GM18526 (cell line): ENCODE data around the gene SNX9.

Source experiments
- POLR2A ChIP-seq: IDR thresholded peaks from 3 replicates; pipeline ENCODE4 v1.6.1; 2011; ENCODE audit not compliant: insufficient read length; ENCODE audit errors: extremely low read depth

SNX9 gene

DNA sequence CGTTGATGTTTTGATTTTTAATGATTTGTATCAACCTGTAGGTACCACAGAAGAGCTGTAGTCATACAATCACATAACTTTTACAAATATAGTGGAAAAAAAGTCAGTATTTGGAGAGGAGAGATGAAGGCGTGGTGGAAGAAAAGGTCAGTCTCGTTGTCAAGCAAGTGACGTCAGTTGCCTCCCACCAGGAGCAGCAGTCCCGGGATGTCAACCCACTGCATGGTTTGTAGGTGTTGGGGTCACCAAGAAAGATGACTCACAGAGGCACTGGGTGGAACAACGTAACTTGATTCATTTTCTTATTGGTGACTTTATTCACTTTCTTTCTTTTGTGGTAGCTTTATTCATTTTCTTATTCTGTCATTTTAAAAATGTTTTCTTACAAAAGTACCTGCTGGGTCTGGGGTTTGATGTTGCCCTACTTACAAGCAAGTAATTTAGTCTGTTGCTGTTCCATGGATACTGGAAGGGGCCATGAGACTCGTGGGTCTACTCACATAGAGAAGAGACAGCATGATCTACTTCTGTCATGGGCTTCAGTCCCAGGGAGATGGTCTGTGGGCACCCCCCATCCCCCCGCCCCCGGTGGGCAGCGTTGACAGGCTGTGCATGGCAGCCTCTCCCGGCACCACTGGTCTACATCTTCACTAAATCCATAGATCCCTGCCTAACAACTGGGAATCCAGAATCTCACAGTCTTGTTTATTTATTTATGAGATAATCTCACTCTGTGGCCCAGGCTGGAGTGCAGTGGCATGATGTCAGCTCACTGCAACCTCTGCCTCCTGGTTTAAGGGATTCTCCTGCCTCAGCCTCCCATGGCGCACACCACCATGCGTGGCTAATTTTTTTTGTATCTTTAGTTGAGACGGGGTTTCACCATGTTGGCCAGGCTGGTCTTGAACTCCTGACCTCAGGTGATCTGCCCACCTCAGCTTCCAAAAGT lies 122.2 kb downstream of the SNX9 start:
- TF ChIP-seq POLR2A = no peak

DNA sequence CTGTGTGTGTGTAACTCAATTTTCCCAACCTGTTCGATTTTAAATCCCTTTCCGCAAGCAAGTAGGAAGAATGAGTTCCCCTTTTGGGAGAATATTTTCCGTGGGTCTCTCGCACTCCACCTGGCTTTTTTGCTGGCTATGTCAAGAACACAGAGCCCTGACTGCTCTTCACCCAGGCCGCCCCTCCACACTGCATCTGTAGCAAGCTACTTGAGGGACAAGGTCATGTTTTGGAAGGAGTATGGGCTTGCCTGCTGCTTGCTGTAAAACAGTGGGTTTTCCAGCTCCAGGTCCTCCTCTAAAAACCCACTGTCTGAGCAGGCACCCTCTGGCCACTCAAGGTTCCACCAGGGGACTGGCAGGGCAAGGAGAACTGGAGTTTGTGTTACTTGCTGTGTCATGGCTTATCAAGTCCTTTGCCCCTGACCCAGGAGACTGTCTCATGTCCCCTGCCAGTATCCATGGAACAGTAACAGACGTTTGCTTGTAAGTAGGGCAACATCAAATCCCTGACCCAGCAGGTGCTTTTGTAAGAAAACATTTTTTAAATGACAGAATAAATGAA lies 123.1 kb downstream of the SNX9 start:
- TF ChIP-seq POLR2A = no peak

DNA sequence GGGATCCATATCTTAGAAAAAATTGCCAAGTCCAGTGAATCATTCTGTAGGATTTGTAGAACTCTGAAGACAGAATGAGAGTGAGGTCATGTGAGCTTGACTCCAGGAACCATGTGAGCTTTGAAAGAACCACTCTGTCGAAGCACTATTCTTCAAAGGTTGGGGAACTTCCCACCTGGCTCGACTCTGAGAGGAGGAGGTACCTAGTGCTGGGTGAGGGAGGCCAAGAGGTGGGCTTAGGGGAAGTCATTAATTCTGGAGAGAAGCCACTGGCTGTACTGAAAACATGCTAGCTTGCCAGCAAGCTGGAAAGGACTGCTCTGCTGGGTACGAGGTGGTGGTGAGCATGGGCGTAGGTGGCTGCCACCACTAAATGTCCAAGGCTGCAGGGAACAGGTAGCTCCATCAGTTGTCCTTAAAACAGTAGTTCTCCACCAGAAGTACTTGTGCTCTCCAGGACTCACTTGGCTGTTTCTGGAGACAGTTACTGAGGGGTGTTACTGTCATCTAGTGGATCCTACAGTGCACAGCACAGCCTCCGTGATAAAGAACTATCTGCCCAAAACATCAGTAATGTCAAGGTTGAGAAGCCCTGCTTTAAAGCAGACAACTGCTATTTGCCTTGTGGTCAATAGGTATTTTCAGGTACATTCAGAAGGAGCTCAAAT lies 124.0 kb downstream of the SNX9 start:
- no peak for TF ChIP-seq POLR2A

DNA sequence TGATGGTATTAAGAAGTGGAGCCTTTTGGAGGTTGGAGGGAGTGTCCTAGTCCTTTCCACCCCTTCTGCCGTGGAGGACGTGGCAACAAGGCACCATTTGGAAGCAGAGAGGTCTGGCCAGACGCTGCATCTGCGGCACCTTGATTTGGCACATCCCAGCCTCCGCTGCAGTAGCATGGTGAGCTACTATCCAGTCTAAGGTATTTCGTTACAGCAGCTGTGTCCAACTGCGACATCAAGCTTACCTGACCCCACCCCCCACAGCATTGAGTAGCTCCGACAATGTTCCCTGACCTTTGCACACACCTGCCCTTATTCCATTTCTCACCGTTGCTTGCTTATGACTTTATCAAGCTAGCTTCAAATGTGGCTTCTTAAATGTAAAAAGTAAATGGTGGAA lies 128.8 kb downstream of the SNX9 start:
- TF ChIP-seq POLR2A = no peak

DNA sequence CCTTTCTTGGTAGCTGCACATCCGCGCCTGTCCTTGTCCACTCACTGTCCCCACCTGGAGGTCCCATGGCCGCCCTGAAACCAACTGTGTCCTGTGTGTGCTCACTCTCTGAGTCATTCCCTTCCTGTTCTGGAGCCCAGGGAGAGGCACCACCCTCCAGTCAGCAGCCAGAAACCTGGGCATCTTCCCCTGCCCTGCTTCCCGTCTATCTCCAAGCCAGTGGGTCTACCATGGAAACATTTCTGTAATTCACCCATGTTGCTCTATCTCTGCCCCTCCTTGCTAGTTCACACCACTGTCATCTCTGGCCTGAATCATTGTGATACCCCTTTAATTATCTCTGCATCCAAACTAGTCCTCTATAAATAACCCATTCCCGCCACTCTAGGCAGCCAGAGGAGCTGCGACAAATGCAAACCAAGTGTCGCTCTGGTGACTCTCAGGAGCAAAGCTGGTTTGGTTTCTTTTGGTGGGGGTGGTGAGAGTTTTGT lies 129.9 kb downstream of the SNX9 start:
- TF ChIP-seq POLR2A = no peak

DNA sequence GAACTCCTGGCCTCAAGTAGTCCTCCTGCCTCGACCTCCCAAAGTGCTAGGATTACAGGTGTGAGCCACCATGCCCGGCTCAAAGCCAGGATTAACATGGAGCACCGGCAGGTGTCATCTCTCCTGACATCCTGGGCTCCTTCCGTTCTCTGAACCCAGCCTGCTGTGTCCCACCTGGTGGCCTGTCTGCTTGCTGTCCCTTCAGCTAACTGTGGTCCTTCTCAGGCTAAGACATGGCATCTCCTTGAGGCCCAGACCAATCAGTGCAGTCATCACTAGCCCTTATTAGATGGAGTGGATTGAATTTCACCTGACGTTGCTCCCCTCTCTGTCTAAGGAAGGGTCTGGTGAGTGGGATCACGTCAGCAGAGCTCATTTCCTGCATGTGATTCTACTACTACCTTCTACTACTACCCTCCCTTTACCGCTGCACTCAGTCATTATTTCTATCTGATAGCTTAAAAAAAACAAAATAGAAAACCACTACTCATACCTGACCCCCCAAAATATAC lies 130.6 kb downstream of the SNX9 start:
- TF ChIP-seq POLR2A = no peak

DNA sequence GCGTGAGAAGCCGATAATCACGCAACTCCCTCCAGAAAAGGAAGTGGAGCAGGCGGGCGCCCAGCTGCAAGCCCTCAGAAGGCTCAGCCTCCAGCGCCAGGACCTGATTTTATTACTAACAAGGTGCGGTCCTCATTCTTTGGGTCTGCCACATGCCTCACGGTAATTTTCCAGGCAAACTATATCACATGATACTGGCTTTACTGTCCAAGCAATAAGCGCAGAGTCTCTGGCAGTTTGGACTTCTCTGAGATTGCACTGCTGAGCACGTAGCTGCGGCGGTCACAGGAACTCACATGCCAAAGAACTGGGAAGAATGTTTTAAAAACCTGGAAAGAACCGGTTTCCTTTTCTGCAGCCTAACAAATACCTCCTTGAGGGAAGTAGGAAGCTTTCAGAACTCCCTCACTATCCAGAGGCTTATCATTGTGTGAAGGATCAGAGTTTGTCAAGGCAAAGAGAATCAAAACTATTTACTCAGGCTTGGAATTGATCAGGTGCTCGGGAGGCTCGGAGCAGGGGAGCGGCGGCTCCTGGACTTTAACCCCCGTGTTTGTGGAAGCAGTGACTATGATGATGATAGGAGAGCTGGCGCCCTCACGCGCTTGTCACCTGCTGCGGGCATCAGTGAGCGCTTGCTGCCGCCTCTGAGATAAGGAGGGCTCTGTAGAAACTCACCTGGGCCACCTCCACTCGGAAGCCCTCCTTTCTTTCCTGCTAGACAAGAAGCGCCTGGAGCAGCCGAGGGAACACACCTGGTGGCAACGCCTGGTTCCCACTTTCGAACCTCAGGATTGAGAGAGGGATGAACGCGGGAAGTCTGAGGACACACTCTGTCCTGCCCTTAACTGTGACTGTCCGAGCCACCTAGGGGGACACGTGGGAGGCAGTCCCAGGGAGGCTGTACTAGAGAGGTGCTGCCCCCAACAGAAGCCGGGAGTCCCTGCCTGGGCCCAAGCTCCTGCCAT lies 131.4 kb downstream of the SNX9 start:
- TF ChIP-seq POLR2A = no peak

DNA sequence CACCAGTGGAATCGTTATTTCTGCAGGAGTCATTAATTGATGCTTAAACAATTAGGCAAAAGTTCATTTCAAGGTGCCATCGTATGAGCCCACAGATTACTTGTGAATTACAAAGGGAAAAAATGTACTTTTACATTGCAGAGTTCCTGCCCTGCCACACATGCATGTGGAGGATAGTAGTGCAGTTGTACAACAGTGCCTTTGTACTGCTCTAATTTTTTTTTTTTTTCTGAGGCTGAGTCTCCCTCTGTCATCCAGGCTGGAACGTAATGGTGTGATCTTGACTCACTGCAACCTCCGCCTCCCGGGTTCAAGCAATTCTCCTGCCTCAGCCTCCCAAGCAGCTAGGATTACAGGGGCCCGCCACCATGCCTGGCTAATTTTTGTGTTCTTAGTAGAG lies 132.6 kb downstream of the SNX9 start:
- no peak for TF ChIP-seq POLR2A

DNA sequence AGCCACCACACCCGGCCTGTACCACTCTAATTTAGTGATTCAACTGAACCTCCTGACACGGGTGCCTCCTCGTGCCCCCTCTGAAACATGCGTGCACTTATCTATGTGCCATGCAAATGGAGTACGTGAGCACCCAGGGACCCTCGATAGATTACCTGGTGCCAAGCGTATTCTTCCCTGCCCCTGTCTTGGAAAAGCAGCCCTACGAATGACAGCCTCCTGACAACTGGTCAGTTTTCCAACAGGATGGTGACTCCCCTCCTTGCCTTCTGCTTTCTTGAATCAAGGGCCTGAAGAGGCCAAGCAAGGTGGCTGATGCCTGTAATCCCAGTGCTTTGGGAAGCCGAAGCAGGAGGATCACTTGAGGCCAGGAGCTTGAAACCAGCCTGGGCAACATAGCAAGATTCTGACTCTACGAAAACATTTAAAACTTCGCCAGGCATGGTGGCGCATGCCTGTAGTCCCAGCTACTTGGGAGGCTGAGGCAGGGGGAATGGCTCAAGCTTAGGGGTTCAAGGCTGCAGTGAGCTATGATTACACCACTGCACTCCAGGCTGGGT lies 133.2 kb downstream of the SNX9 start:
- TF ChIP-seq POLR2A = no peak

DNA sequence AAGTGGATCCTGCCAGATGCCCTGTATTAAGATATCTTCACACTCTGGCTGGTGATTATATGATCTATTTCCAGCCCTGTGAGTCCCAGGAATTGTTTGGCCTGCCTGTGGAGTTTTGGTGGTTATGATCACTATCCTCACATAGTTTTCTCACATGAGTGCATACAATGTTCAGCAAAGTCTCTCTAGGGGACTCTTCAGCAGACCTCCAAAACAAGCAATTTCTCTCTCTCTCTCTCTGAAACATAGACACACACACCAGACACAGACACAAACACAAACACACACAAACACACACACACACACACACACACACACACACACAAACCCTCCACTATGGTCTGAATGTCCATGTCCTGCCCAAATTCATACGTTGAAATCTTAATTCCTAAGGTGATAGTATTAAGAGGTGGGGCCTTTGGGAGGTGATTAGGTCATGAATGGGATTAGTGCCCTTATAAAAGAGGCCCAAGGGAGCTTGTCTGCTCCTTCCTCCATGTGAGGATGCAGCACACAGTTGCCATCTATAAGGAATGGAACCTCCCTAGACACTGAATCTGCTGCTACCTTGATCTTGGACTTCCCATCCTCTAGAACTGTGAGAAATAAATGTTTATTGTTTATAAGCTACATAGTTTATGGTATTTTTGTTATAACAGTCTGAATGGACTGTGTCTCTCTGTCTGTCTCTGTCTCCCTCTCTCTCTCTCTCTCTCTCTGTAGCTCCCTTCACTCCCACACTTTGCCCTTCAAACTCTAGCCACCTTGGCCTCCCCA lies 136.6 kb downstream of the SNX9 start:
- no peak for TF ChIP-seq POLR2A

DNA sequence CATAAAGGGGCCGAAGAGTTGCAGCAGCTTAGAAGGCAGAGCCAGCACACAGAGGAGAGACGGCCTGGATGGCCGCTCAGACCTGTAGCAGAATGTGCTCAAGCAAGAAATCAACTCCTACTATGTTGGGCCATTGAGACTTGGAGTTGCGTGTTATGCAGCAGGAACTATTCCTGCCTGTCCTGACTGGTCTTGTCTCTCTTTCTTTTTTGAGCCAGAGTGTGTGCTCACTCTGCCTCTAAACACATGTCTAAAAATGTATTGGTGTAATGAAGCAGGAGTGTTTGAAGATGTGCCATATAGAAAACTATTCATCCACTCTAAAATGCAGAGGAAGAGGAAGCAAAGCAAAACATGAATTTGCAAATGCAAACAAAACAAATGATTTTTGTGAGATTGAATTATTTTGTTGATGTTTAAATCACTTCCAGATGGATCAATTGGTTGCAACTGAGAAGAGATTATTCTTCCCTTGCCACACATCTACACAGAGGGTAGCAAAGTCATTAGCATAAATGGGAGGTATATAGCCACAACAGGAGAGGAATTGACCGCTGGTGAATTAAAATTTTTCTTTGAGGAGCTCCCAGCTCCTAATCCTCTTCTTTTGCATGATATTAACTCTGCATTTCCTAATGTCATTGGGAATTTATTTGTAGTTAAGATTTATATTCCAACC lies 138.2 kb downstream of the SNX9 start:
- TF ChIP-seq POLR2A = no peak

DNA sequence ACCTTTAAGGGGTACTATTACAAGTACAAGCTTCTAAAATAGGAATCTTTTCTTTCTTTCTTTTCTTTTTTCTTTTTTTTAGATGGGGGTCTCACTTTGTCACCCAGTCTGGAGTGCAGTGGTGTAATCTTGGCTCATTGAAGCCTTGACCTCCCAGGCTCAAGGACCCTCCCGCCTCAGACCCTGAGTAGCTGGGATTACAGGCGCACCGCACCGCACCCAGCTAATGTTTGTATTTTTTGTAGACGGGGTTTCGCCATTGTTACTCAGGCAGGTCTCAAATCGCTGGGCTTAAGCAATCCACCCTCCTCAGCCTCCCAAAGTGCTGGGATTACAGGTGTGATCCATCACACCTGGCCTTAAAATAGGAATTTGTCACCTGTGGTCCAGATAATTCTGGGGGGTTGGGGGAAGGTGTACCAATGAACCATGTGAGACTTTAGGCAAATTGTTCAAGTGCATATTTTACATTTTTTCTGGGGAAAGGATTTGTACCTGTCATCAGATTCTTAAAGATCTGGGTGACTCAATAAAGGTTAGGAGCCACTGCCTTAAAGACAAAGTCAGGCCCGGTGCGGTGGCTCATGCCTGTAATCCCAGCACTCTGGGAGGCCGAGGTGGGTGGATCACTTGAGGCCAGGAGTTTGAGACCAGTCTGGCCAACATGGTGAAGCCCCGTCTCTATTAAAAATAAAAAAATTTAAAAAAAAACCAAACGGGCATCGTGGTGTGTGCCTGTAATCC lies 139.0 kb downstream of the SNX9 start:
- no peak for TF ChIP-seq POLR2A
